ENCODE data around the gene NTSR1.

The NTSR1 gene

DNA sequence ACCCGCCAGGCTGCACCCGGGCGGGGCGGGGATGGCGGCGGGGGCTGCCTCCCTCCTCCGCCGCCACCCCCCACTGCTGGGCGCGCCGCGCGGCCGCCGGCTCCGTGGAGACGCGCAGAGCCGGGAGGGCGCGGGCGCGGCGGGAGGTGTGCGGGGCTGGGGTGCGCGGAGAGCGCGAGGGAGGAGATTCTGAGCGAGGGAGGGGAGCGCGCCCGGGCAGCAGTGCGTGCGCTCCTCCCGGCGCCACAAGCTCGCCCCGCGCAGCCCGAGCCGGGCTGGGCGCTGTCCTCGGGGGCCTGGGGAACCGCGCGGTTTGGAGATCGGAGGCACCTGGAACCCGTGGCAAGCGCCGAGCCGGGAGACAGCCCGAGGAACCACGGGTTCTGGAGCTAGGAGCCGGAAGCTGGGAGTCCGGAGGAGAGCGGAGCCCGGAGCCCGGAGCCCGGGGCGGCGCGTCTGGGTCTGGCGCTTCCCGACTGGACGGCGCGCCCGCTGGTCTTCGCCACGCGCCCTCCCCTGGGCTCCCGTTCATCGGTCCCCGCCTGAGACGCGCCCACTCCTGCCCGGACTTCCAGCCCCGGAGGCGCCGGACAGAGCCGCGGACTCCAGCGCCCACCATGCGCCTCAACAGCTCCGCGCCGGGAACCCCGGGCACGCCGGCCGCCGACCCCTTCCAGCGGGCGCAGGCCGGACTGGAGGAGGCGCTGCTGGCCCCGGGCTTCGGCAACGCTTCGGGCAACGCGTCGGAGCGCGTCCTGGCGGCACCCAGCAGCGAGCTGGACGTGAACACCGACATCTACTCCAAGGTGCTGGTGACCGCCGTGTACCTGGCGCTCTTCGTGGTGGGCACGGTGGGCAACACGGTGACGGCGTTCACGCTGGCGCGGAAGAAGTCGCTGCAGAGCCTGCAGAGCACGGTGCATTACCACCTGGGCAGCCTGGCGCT lies at the start of gene NTSR1:
Gene NTSR1, plus strand, starts transcription at position 246 of the 946 bp plus-strand sequence. Its CDS starts 372 bp downstream, at position 618.
- no peak for DNase-seq

DNA sequence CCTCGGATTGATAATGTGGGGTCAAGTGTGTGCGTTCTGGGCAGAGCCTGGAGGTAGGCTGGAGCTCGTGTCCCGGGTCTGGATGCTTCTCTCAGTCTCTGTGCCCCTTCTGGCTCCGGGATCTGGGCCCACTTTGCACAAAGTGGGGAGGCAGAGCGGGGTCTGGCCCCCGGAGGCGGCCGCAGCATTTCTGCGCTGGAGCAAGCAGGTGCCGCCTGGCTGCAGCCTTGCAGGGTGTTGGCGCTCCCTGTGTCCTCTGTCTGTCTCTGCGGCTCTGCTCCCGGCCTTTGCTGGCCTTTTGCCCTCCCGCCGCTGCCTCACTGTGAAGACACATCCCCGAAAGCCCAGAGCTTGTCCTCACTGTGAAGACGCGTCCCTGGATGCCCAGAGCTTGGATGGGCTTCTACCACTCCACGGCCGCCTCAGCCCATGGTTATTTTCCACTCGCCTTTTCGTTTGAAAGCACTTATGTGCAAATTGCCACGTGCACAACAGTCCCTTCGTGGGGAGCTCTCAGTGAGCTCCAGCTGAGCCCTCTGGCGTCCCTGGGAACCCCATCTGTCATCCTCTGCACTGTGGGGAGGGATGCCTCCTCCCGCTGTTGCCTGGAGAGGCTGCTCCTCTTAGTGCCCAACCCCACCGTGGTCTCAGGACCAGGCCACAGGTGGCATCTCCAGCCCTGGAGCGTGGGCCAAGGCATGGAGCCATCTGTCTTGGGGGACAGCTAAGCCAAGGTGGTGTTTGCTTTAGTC lies 49.0 kb upstream of the NTSR1 start:
- DNase-seq, result no peak

DNA sequence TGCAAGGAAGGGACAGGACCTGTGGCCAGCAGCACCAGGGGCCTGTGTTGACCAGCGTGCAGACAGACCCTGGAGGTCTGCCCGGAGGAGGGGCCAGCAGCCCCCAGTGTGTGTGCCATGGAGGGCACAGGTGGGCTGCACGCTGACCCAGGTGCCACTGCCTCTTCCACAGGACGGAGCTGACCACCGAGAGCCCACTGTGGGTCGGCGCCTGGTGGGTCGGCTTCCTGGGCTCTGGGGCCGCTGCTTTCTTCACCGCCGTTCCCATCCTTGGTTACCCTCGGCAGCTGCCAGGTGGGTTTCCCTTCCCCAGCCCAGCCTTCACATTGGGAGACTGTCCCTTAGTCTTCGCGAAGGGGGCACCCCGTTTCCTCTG lies 48.4 kb upstream of the NTSR1 start:
- no peak for DNase-seq

DNA sequence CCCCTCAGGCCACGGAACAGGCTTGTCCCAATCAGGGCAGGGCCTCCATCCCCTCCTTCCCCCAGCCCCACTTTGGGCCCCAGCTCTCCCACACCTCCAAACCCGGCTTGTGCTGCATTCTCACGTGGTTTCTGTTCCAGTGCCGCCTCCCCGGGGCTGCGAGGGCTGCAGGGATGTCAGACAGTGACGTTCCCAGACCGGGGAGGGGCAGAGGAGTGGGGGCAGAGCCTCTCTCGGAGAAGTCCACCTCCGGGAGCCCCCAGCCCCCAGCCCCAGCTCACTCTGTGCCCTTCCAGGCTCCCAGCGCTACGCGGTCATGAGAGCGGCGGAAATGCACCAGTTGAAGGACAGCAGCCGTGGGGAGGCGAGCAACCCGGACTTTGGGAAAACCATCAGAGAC lies 47.9 kb upstream of the NTSR1 start:
- no peak for DNase-seq

DNA sequence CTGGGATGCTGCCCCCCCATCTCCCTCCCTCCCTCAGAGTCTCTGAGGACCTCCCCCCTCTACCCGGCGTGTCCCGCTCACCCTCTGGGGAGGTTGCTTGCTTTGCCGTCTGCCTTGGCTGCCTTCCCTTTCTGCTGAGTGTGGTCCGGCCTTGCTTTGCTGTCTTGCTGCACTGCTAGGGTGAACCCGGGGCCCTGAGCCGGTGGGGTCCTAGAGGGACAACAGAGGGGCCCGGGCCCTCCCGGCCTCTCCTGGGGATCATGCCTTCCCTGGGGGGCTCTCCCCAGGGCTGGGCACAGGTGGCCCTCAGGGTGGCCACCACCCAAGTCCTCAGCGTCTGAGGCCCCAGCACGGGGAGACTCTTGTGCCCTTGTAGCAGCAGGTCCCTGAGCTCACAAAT lies 47.0 kb upstream of the NTSR1 start:
- DNase-seq, result no peak

DNA sequence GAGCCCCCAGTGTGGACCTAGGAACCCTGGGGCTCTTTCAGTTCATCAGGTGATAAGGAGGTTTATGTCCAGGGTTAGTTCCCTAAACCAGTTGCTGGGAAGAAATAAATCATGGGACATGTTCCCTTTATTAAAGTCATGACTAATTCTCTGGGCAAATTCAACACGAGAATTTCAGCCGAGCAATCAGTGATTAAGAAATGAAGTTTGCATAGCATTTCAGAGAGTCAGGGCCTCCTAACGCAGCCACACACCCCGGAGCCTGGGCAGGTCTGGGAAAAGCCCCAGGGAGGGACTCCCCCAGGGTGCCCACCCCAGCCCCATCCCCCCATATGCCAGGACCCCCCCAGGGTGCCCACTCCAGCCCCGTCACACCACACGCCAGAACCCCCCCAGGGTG lies 46.2 kb upstream of the NTSR1 start:
- no peak for DNase-seq

DNA sequence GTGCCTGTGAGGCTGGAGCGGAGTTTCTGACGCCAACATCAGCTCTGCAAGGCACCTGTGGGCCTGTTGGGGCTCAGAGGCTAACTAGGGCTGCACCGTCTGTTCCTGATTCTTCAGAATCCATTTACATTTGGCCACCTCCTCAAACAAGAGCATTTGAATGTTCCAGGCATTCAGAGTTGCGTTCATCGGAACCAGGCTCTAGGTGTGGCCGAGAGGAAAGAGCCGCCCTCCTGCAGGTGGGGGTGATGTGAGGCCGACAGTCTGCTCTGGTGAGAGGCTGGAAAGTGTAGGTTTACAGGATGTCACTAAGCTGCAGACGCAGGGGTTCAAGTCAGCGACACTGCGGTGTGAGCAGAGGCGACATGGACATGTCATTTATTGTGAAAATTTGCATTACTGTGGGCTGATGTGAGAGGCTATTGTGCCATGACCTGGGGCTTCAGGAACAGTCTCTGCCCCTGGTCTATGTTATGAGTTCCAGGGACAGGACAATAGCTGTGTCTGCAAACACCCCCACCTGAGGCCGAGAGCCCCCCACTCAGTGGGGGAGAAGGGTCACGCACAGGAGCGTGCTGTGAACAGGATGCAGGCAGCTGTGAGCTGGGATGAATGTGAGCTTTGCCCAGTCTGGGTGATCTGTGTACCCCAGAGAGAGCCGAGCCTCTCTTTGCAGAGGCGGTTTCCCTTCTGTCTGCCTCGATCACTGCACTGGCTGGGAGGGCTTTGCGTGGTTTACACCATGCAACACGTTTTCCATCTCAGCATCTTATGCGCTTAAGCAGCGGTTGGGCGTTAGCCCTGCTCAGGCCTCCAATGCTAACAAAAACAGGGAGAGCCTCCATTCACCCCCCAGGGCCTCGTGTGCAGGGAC lies 45.3 kb upstream of the NTSR1 start:
- no peak for DNase-seq

DNA sequence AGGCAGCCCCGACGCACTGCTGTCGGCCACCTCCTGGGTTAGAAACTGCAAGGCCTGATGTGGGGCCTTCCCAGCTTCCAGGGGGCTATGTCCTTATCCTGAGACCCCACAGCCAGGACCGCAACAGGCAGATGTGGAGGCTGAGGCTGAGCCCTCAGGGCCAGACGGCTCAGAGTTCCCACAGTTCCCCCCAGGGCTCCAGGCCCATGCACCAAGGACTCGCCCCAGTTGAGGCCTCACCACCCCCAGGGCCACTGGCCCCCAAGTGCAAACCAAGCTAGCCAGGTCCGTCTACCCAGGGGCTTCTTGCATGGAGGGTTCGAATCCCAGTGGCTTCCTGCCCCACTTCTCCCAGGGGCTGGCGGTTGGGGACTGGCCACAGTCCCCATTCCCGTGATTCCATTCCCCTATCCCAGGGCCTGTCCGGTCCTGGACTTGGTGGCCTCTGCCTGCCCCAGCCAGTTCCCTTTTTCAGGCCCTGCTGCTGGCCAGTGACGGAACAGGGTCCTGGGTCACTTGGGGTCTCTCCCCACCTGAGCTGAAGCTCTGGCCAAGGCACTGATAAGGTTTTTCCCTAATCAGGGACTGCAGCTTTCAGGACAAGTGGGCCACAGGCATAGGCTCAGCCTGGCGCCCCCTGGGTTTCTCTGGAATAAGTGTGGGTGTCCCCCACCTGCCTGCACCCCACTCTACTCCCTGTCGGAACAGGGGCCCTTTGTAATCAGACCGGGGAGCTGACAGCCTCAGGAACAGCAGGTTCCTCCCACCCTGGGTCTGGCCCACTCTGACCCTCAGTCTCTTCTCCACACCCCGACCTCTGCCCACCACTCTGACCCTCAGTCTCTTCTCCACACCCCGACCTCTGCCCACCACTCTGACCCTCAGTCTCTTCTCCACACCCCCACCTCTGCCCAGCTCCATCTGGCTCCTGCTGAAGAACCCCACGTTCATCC lies 44.3 kb upstream of the NTSR1 start:
- DNase-seq, result no peak

DNA sequence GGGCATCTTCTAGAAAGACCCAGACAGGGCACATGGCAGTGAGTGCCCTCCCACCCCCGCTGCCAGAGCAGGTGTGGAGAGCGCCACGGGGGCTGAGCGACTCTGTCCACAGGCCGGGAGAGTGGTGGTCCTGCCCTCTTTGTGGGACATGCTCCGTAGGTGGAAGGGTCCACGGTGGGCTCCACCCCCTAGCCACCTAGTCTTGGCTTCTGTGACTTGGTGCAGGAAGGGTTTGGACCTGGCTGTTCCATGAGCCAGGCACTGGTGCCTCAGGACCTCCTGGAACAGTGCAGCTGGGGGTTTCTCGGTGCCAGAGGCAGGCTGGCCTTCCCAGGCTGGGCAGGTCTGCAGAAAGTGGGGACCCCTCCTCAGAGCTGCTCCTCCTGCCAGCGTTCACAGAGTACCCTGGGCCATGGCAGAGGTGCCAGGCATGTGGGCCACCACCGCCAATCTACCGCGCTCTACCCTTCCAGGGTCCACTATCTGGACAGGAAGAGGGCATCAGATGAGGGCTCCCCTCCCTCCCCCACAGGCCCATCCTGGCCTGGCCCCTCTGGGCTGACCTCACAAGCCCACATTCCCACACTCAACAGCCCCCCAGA lies 43.4 kb upstream of the NTSR1 start:
- no peak for DNase-seq

DNA sequence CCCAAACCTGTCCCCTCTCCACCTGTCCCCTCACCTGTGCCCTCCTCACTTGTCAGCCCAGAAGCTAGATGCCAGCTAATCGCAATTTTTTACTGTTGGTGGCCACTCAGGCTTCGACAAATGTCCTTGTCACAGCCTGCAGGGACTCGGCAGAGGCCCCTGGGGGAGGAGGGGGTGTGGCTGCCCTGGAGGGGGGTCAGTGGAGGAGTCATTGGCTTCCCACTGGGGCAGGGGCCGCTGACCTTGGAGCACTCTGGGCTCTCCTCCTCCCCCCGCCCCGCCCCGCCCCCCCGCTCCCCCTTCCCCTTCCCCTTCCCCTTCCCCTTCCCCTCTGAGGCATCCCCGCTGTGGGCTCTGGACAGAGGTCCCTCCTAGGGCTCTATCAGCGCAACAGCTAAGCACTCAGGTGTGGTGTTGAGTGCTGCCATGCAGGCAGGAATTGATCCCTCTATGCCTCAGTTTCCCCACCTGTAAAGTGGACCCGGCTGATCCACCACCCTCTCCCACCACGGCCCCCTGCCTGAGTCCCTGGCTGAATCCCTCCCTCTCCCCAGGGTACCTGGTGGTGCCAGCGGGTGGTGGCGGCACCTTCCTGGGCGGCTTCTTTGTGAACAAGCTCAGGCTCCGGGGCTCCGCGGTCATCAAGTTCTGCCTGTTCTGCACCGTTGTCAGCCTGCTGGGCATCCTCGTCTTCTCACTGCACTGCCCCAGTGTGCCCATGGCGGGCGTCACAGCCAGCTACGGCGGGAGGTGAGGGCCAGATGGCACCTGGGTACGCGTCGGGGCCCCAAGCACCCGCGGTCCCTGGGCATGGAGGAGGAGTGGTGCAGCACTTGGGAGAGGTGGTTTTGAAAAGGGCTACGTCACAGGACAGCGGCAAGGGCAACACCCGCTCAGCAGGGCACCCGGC lies 42.6 kb upstream of the NTSR1 start:
- no peak for DNase-seq

DNA sequence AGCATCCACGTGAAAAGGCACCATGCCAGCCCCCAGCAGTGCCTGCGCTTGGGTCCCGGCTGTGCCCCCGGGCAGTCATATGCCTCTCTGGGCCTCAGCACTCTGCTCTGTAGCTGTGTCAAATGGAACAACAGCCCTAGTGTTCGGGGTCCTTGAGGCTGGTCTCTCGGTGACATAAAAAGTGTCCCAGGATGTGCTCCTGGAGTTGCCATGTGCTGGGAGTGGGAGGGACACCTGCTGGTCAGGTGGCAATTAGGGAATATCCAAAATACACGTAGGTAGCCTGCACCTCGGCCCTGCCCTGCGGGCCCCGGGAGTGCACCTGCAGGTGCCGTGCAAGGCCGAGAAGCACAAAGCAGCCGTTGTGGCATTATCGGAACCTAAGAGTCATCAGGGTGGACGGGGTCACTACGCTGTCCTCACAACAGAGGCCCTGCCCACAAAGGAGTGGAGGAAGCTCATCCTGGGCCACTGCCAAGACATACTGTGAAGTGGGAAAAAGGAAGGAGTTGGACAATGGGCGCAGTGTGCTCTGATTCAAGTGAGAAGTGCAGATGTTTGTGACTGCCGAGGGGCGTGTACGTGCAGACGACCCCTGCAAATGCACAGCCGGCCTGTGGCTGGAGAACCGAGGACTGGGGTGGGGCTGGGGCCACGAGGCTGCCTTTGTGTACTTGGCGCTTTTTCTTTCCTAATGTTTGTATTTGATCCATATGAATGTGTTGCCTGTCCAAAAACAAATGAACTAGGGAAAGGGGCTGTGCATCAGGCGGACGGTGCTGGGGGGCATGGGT lies 41.7 kb upstream of the NTSR1 start:
- DNase-seq, result no peak

DNA sequence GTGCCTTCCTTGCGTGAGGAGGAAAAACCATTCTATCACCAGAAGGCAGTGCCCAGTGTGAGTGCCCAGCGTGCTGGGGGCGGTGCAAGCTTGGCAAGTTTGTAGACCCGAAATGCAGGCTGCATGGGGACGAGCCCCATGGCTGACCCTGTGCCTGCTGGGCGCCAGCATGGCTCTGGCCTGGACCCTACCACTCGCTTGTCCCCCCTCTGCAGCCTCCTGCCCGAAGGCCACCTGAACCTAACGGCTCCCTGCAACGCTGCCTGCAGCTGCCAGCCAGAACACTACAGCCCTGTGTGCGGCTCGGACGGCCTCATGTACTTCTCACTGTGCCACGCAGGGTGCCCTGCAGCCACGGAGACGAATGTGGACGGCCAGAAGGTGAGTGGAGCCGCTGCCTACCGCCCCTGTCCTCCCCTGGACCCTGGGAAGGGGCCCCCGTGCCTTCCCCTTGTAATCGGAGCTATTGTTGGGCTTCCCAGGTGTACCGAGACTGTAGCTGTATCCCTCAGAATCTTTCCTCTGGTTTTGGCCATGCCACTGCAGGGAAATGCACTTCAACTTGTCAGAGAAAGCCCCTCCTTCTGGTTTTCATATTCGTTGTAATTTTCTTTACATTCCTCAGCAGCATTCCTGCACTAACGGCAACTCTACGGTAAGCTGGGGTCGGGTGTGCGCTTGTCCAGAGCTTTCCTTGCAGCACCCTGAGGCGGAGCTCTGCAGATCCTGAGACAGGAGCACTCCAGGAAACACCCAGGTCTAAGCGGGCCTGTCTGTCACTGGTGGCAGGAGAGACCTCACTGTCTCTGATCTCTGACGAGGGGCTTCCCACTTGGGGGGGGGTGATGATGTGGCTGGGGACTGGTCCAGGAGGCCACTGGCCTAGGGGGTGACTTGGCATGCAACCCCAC lies 40.9 kb upstream of the NTSR1 start:
- no peak for DNase-seq

DNA sequence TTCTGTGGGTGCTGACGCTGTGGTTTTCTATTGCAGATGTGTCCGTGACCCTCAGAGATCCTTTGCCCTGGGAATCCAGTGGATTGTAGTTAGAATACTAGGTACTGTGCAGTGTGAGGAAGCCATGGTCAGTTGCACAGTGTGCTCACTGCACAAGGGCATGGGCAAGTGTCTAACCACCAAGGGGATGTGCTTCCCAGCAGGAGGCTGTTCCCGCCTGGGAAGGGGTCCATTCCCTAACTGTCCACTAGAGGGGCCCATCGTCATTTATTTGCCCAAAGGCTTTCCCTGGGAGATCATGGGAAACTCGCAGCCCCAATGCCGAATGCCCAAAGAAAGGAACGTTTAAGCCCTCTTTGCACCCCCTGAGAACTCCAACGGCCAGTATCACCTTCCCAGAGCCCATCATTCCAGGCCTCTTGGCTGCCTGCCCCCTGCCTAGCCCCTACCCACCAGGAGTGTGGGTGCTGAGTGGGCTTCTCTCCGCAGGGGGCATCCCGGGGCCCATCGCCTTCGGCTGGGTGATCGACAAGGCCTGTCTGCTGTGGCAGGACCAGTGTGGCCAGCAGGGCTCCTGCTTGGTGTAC lies 40.1 kb upstream of the NTSR1 start:
- peak; percentile 56 for DNase-seq

DNA sequence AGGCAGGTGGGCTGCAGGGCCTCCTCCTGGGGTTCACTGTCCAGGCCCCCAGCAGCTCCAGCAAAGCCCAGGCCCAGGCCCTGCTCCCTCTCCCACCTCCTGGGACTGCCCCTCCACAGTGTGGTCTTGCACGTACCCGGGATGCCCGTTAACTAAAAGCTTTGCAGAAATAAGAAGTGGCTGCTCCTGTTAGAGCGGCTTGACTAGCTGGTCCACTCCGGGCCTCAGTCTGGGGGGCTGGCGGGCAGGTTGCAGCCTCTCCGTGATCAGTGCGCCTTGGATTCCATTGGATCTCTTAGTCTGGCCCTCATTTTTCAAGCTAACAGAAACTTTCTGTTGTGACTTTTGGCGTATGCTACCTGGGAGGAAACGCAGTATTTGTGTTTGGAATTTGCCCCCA lies 39.4 kb upstream of the NTSR1 start:
- no peak for DNase-seq

DNA sequence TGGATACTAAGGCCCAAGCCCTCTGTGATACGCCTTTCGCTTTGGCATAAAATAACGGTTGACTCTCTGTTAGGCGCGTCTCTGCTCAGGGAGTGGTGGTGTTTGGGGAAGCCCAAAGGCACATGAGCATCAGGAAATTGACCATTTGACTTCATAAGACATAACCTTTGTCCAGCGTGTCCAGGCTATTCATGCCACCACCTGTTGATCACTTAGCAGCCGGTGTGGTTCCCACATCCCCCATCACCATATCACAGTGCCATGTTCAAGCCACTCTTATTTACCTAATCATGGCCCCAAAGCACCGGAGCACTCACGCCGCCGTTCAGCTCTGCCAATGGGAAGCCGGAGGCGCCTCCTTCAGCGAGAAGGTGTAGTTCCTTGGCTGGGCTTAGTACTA lies 38.5 kb upstream of the NTSR1 start:
- DNase-seq, result no peak

DNA sequence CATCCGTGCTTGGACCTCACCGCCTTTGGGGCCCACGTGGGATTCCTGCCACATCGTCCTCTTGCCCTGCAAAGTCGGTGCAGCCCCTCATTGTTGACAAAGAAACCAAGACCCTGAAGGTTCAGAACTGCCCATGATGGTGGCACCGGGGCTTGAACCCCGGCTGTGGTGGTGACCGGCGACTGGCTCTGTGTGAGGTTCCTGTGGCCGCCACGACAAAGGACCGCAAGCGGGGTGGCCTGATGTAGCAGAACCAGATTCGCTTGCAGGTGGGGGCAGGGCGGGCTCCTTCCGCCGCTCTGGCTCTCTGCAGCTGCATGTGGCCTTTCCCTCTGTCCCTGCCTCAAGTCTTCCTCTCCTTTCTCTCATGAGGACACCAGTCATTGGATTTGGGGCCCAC lies 37.6 kb upstream of the NTSR1 start:
- DNase-seq, result no peak

DNA sequence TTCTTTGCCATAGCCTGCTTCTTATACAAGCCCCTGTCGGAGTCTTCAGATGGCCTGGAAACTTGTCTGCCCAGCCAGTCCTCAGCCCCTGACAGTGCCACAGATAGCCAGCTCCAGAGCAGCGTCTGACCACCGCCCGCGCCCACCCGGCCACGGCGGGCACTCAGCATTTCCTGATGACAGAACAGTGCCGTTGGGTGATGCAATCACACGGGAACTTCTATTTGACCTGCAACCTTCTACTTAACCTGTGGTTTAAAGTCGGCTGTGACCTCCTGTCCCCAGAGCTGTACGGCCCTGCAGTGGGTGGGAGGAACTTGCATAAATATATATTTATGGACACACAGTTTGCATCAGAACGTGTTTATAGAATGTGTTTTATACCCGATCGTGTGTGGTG lies 36.9 kb upstream of the NTSR1 start:
- no peak for DNase-seq

DNA sequence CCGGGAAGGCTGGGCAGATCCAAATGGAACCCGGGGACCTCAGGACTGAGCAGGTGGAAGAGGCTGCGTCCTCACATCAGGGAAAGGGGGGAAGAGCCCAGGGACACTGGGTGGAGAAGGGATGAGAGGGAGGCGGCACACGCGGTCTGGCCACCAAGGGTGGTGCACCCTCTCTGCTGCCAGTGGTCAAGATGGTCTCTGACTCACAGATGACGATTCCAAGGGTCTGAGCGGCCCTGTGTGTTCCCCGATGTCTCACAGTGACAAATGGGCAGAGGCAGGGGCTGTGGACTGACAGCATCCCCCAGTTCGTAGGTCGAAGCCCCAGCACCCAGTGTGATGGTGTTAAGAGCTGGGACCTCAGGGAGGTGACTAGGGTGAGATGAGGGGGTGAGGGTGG lies 34.3 kb upstream of the NTSR1 start:
- DNase-seq, result no peak
